Measurements from ENCODE around the gene TBXAS1. TPM values are rescaled to one million over a fixed set of nuclear protein-coding genes. Genes with fewer than 3 reads are reported as not detected.

Gene TBXAS1
- not detected in 2 replicates for total RNA-seq (2014; rRNA removed; shearing (Covaris generic))

GRCh38 chr7:139829025-139829774 lies at the start of gene TBXAS1:
TBXAS1 (plus strand) TSS chr7:139829264; CDS start chr7:139829391, 127 bp downstream.
- DNase-seq (ENCODE audit: low spot score) = no peak
- in situ Hi-C loops (cut with HindIII; ENCODE audit: low sequenced_read_pairs) = no loop called here

GRCh38 chr7:139782932-139783331 lies 46.1 kb upstream of the TBXAS1 start:
- in situ Hi-C loops (cut with HindIII; ENCODE audit: low sequenced_read_pairs) = no loop called here

GRCh38 chr7:139783647-139784385 lies 45.2 kb upstream of the TBXAS1 start:
- DNase-seq (ENCODE audit: low spot score) = no peak
- in situ Hi-C loops (cut with HindIII; ENCODE audit: low sequenced_read_pairs) = no loop called here

More at GRCh38 chr7:139782932-139783331, 46.1 kb upstream of the TBXAS1 start:
- DNase-seq (ENCODE audit: low spot score) = no peak

- no peak for DNase-seq (ENCODE audit: low spot score)
- in situ Hi-C loops (cut with HindIII; ENCODE audit: low sequenced_read_pairs) = no loop called here
Observed at GRCh38 chr7:139784648-139785047, 44.4 kb upstream of the TBXAS1 start.

GRCh38 chr7:139791316-139791715 lies 37.7 kb upstream of the TBXAS1 start:
- no peak for DNase-seq (ENCODE audit: low spot score)
- in situ Hi-C loops (cut with HindIII; ENCODE audit: low sequenced_read_pairs) = no loop called here

GRCh38 chr7:139797607-139798006 lies 31.5 kb upstream of the TBXAS1 start:
- DNase-seq (ENCODE audit: low spot score) = no peak
- in situ Hi-C loops (cut with HindIII; ENCODE audit: low sequenced_read_pairs) = no loop called here

- in situ Hi-C loops (cut with HindIII; ENCODE audit: low sequenced_read_pairs) = no loop called here
Observed at GRCh38 chr7:139798221-139798620, 30.8 kb upstream of the TBXAS1 start.

GRCh38 chr7:139798892-139799291 lies 30.2 kb upstream of the TBXAS1 start:
- in situ Hi-C loops (cut with HindIII; ENCODE audit: low sequenced_read_pairs) = no loop called here
- no peak for DNase-seq (ENCODE audit: low spot score)

More at GRCh38 chr7:139798221-139798620, 30.8 kb upstream of the TBXAS1 start:
- DNase-seq (ENCODE audit: low spot score) = no peak

- no peak for DNase-seq (ENCODE audit: low spot score)
- in situ Hi-C loops (cut with HindIII; ENCODE audit: low sequenced_read_pairs) = no loop called here
Observed at GRCh38 chr7:139799586-139799985, 29.5 kb upstream of the TBXAS1 start.

GRCh38 chr7:139804571-139804970 lies 24.5 kb upstream of the TBXAS1 start:
- DNase-seq (ENCODE audit: low spot score) = no peak
- in situ Hi-C loops (cut with HindIII; ENCODE audit: low sequenced_read_pairs) = no loop called here

- DNase-seq (ENCODE audit: low spot score) = no peak
- in situ Hi-C loops (cut with HindIII; ENCODE audit: low sequenced_read_pairs) = no loop called here
Observed at GRCh38 chr7:139807009-139807408, 22.1 kb upstream of the TBXAS1 start.

GRCh38 chr7:139808427-139808826 lies 20.6 kb upstream of the TBXAS1 start:
- no peak for DNase-seq (ENCODE audit: low spot score)
- in situ Hi-C loops (cut with HindIII; ENCODE audit: low sequenced_read_pairs) = no loop called here

GRCh38 chr7:139808846-139809442 lies 20.1 kb upstream of the TBXAS1 start:
- in situ Hi-C loops (cut with HindIII; ENCODE audit: low sequenced_read_pairs) = no loop called here
- DNase-seq (ENCODE audit: low spot score) = no peak

GRCh38 chr7:139811066-139811465 lies 18.0 kb upstream of the TBXAS1 start:
- DNase-seq (ENCODE audit: low spot score) = no peak
- in situ Hi-C loops (cut with HindIII; ENCODE audit: low sequenced_read_pairs) = no loop called here

GRCh38 chr7:139813151-139813550 lies 15.9 kb upstream of the TBXAS1 start:
- in situ Hi-C loops (cut with HindIII; ENCODE audit: low sequenced_read_pairs) = no loop called here
- no peak for DNase-seq (ENCODE audit: low spot score)

- in situ Hi-C loops (cut with HindIII; ENCODE audit: low sequenced_read_pairs) = no loop called here
- no peak for DNase-seq (ENCODE audit: low spot score)
Observed at GRCh38 chr7:139813689-139814088, 15.4 kb upstream of the TBXAS1 start.

GRCh38 chr7:139817249-139817648 lies 11.8 kb upstream of the TBXAS1 start:
- no peak for DNase-seq (ENCODE audit: low spot score)
- in situ Hi-C loops (cut with HindIII; ENCODE audit: low sequenced_read_pairs) = no loop called here

- in situ Hi-C loops (cut with HindIII; ENCODE audit: low sequenced_read_pairs) = no loop called here
- DNase-seq (ENCODE audit: low spot score) = no peak
Observed at GRCh38 chr7:139820089-139820488, 9.0 kb upstream of the TBXAS1 start.

GRCh38 chr7:139821349-139822105 lies 7.5 kb upstream of the TBXAS1 start:
- in situ Hi-C loops (cut with HindIII; ENCODE audit: low sequenced_read_pairs) = no loop called here
- DNase-seq (ENCODE audit: low spot score) = no peak

Measured in G401 (cell line).